HG02571 (cell line): ENCODE measurements around the gene ZNF200.
"Not testable (repeated sequence)": the region's sequence is repeated elsewhere in the genome, so short reads cannot be mapped to it uniquely, and the experiment has no call there.

Experiments
- ATAC-seq: cut with Tn5 transposase; IDR thresholded peaks from one replicate; pipeline ENCODE4 v1.9.1; 2021; ENCODE audit warnings: mild to moderate bottlenecking, moderate library complexity; ENCODE audit not compliant: unreplicated experiment

ZNF200 gene

GRCh38 chr16:3202903-3203539 is 31.9 kb downstream of the ZNF200 start:
- no peak for ATAC-seq

- ATAC-seq: no peak
Observed at GRCh38 chr16:3198334-3199072, 36.5 kb downstream of the ZNF200 start.

DNA sequence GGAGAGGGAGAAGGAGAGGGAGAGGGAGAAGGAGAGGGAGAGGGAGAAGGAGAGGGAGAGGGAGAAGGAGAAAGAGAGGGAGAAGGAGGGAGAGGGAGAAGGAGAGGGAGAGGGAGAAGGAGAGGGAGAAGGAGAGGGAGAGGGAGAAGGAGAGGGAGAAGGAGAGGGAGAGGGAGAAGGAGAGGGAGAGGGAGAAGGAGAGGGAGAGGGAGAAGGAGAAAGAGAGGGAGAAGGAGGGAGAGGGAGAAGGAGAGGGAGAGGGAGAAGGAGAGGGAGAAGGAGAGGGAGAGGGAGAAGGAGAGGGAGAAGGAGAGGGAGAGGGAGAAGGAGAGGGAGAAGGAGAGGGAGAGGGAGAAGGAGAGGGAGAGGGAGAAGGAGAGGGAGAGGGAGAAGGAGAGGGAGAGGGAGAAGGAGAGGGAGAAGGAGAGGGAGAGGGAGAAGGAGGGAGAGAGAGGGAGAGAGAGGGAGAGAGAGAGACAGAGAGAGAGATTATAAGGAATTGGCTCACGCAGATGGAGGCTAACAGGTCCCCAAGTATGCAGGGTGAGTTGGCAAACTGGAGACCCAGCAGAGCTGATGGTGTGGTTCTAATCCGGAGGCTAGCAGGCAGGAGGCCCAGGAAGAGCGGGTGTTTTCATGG is 37.1 kb downstream of the ZNF200 start:
- not testable (repeated sequence) for ATAC-seq

DNA sequence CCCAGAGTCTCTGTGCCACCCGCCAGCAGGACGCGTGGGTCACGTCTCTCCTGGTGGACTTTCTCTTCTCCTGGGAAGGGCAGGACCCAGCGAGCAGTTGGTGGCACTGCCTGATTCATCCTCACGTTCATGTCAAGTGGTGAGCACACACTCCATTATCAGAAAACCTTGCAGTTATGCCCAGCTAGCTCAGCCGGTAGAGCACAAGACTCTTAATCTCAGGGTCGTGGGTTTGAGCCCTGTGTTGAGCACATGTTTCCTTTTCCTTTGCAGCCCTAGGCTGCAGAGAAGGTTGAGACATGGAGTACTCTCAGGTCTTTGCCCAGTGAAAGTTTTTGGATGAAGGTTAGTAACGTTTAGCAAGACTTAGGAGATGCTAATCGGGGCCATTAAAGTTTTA is 39.0 kb downstream of the ZNF200 start:
- no peak for ATAC-seq

DNA sequence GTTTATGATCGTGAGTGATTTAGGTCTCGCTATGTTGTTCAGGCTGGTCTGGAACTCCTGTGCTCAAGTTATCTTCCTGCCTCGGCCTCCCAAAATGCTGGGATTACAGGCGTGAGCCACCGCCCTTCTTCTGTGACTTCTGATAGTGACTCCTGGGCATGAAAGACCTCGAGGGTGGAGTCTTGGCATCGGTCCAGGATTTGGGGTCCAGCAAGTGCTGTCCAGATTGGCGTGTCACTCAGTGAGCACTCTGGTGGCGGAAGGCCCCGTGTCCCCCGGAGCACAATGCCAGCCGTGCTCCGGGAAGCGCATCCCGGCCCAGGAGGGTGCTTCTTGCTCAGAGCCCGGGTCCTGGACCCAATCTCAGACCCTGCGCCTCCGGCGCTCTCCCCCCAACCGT is 40.2 kb downstream of the ZNF200 start:
- no peak for ATAC-seq

DNA sequence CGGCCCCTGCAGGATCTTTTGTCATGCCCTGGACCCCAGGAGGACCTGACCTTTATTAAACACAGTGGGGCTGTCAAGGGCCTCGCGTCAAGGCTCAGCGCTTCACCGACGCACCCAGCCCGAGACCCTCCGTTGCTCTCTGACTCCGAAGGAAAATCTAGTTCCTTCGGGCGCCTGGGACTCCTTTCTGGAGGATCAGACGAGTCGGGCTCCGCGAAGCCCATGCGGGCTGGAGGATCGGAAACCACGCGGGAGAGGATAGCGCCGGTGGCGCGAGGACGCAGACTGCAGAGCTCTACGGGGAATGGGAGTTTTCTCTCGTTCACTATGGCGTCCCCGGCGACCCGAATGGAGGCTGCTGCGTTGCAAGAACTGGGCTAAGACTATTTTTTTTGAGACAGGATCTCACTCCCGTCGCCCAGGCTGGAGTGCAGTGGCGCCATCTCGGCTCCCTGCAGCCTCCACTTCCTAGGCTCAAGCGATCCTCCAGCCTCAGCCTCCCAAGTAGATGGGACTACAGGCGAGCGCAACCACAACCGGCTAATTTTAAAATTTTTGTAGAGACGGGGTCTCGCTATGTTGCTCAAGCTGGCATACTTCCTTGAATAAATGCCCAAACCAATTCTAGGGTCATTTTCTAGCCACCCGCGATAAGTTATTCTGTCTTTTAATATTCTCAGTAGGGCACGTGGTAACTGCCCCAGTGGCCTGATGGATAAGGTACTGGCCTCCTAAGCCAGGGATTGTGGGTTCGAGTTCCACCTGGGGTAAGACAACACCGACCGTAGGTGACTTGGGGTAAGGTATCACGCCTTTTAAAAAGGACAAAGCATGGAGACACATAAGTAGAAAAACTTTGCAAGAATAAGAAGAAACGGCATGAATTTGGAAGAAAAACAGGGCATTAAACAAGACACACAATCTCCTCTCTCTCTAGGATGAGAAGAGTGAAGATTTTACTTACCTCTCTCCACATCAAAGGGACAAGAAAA is 41.4 kb downstream of the ZNF200 start:
- no peak for ATAC-seq

GRCh38 chr16:3192476-3193019 is 42.4 kb downstream of the ZNF200 start:
- no peak for ATAC-seq

- ATAC-seq: no peak
Observed at GRCh38 chr16:3190949-3191353, 44.0 kb downstream of the ZNF200 start.

DNA sequence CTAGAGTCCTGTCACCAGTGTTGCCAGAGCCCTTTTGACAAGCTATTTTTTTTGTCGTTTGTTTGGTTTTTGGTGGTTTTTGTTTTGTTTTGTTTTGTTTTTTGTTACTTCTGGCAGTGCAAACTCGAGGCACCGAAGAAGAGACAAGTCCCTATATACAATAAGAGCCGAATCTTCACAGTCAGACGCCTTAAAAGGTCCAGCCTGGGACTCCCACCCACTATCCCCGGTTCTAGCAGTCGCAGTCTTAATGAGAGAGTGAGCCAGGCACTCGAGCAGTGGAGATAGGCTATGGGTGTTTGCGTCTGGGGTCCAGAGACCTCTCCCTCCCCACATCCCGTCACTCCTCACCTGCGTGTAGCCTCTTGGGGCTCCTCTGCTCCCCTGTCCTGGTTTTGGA is 45.1 kb downstream of the ZNF200 start:
- no peak for ATAC-seq

DNA sequence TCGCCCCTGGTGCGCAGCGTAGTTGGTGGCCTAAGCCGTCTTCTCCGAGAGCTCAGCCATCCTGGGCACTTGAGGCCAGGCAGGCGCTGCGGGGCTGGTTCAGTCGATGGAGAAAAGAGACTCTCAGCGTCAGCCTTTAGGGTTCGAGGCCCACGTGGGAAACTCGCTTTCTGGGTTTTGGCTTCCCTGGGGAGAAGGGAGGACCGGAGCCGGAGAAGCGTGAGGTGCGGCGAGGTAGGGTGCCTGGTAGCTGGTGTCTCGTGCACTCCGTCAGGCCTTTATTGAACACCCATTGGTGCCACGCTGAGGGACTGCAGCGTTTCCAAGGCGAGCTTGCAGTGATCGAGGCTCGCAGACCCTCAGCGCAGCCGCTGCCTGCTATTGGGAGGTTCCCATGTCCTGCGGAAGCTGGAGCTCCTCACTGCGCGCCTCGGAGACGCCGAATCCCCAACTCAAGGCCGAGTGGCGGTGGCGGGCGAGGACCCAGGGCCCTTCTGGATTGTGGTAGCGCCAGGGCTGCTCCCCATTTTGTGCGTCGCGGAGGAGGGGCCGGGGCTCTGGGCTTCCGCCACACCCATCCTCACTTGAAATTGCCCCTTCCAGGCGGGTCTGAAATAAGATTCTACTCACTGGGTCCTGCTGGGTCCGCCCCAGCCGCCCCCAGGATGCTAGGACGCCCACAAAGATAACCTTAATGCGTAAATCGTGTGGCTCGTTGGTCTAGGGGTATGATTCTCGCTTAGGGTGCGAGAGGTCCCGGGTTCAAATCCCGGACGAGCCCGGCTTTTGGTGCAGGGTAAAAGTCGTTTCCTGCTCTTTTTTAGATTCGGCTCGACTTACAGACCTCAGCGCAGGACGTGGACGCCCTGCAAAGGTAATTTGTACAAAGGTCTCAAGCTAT is 45.8 kb downstream of the ZNF200 start:
- no peak for ATAC-seq

GRCh38 chr16:3188675-3188924 is 46.4 kb downstream of the ZNF200 start:
- no peak for ATAC-seq

DNA sequence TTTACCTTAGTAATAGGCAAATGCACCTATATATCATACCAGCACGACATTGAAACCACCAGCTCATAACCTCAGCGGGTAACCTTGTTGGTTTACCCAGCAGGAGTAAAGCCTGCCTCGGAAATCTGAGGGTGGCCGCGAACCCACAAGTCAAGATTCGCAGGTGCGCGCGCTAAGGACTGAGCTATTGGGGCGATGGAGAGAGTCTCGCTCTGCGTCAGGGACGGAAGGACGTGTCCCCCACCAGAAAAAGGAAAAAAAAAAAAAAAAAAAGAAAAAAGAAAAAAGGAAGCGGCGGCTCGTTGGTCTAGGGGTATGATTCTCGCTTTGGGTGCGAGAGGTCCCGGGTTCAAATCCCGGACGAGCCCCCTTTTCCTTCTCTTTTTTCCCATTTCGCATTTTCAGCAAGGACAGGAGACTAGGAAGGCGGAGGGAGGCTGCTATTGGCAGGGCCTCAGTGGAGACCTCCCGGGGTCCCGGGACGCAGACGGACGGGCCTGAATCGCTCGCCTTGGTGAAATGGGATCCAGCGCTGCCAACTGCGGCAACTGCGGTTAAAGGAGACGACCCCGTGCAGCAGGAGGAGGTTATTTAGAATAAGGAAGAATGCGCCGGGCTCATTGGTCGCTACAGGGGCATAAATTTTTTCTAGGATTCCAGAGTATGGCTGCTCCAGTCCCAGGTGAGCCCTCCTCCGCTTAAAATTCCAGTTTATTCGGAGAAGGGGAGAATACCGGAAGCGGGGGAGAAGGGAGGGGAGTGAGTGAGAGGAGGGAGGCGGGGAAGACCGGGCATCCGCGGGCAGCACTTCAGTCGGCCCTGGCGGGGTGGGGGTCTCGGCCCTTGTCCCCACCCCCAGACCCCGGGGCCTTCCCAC is 46.9 kb downstream of the ZNF200 start, which contains the start of gene OR1F1:
TSS of gene OR1F1 (plus strand) at position 407 of the 877 bp plus-strand sequence.
- no peak for ATAC-seq

GRCh38 chr16:3186946-3187690 is 47.8 kb downstream of the ZNF200 start:
- ATAC-seq: no peak

DNA sequence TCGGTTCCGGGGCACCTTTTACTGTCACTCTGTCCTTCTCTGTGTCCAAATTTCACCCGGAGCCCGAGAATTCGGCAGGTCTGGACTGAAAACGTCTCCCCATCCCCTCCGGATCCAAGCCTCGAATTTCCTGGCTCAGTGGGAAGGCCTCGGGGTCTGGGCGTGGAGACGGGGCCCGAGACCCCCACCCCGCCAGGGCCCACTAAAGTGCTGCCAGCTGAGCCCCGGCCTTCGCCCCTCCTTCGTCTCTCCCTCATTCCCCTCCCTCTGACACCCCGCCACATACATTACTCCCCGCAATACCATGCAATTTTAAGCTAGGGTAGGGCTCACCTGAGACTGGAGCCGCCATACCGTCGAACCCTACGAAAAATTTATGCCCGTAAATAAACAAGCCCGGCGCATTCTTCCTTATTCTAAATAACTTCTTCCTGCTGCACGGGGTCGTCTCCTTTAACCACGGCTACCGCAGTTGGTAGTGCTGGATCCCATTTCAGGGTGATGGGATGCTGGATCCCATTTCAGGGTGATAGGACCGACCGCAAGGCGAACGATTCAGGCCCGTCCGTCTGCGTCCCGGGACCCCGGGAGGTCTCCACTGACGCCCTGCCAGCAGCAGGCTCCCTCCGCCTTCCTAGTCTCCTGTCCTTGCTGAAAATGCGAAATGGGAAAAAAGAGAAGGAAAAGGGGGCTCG is 51.4 kb downstream of the ZNF200 start:
- no peak for ATAC-seq

DNA sequence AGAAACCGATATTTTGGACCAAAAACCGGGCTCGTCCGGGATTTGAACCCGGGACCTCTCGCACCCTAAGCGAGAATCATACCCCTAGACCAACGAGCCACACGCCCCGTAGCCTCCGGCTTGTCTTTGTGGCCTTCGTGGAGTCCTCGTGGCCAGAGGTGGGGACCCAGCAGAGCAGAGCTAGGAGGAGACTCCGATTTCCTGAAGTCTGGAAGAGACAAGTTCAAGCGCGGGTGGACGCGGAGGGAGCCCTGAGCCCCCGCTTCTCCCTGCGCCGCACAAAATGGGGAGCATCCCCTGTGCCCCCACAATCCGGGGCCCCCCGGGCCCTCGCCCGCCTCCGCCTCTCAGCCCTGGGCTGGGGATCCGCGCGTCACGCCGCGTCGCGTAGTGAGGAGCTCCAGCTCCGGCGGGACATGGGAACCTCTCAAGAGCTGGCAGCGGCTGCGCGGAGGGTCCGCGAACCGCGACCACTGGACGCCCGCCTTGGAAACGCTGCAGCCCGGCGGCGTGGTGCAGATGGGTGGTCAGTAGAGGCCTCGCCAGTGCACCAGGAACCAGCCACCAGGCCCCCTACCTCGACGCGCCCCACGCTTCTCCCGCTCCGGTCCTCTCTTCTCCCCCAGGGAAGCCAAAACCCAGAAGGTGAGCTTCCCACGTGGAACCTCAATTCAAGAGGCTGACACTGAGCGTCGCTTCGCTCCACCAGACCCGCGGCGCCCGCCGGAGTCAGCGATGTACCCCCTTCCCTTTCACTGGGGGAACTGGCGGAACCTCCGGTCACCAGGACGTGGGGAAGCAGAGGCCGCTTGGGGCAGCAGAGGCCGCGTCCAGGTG is 52.1 kb downstream of the ZNF200 start:
- ATAC-seq: no peak

DNA sequence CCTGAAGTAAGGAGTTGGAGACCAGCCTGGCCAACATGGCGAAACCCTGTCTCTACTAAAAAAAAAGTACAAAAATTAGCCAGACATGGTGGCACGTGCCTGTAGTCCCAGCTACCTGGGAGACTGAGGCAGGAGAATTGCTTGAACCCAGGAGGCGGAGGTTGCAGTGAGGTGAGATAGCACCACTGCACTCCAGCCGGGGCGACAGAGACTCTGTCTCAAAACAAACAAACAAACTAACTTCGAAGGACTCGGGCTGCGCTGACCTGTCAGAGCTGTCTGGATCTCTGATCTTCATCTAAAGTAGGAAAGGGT is 52.7 kb downstream of the ZNF200 start:
- not testable (repeated sequence) for ATAC-seq

DNA sequence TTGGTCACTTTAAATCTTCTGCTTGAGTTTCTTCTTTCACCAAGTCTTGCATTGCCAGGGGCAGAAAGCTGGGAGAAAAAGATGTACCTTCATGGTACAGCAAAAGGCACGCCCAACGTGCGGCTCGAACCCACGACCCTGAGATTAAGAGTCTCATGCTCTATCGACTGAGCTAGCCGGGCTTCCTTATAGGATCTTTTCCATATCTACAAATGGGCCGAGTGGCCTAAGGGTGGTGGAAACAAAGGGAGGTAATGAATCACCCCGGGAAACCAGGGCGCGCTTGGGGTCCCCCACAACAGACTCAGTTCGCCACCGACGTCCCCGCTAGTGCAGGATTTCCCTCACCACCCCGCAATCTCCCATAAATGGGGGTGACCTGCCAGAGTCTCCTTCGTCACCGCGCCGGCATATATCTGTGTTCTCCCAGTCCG is 54.5 kb downstream of the ZNF200 start:
- ATAC-seq: no peak
